Measurements from ENCODE around the gene FAM111B.
A peak's percentile ranks its signal among the peaks of the same experiment; 100 is the strongest.

Gene FAM111B

GRCh38 chr11:59154610-59155009, 47.6 kb downstream of the FAM111B start:
- no peak for DNase-seq (ENCODE audit: low read depth)

- no peak for DNase-seq (ENCODE audit: low read depth)
Measured at GRCh38 chr11:59157433-59157832, 50.4 kb downstream of the FAM111B start.

GRCh38 chr11:59158206-59159068, 51.4 kb downstream of the FAM111B start:
- peak; percentile 74 for DNase-seq (ENCODE audit: low read depth)

- no peak for DNase-seq (ENCODE audit: low read depth)
Measured at GRCh38 chr11:59164028-59164427, 57.0 kb downstream of the FAM111B start.

GRCh38 chr11:59171508-59172322, 64.7 kb downstream of the FAM111B start, which contains the start of gene DTX4:
TSS of gene DTX4 (plus strand) at chr11:59172132. CDS start at chr11:59172596, 464 bp downstream.
- DNase-seq (ENCODE audit: low read depth) = peak; percentile 91

- no peak for DNase-seq (ENCODE audit: low read depth)
Measured at GRCh38 chr11:59172345-59173079, 65.5 kb downstream of the FAM111B start.

- peak; percentile 30 for DNase-seq (ENCODE audit: low read depth)
Measured at GRCh38 chr11:59173080-59173963, 66.3 kb downstream of the FAM111B start.

GRCh38 chr11:59173964-59174663, 67.1 kb downstream of the FAM111B start:
- peak; percentile 45 for DNase-seq (ENCODE audit: low read depth)

- DNase-seq (ENCODE audit: low read depth) = peak; percentile 82
Measured at GRCh38 chr11:59174664-59175033, 67.6 kb downstream of the FAM111B start.

- DNase-seq (ENCODE audit: low read depth) = no peak
Measured at GRCh38 chr11:59175091-59175501, 68.1 kb downstream of the FAM111B start.

GRCh38 chr11:59176330-59176729, 69.3 kb downstream of the FAM111B start:
- DNase-seq (ENCODE audit: low read depth) = no peak

Measured in ELR (cell line).